SU-DHL-6 (cell line): Measurements from ENCODE around the gene RIN3.

Experiments used
- H2AFZ ChIP-seq: fragments of 200-600 bp; sonication (generic); 2 replicates; pipeline ENCODE4 v1.6.1; 2014; ENCODE audit warnings: low read depth, mild to moderate bottlenecking, moderate library complexity, mixed read lengths, antibody characterized with exemption, low read length; ENCODE audit not compliant: severe bottlenecking
- H3F3A ChIP-seq: fragments of 200-600 bp; shearing (Covaris generic); 2 replicates; pipeline ENCODE4 v1.6.0; 2016; ENCODE audit warnings: antibody characterized with exemption, mild to moderate bottlenecking; ENCODE audit not compliant: insufficient read depth
- H3K27ac ChIP-seq: fragments of 200-600 bp; sonication (generic); 2 replicates; pipeline ENCODE4 v1.5.1; 2016; ENCODE audit warnings: low read depth, mild to moderate bottlenecking, low read length, moderate library complexity, mixed read lengths
- H3K27me3 ChIP-seq: fragments of 200-600 bp; sonication (generic), shearing (Covaris generic); 2 replicates; pipeline ENCODE4 v1.6.0; 2014; ENCODE audit warnings: mild to moderate bottlenecking, low read length
- H3K36me3 ChIP-seq: fragments of 200-600 bp; sonication (generic); 2 replicates; pipeline ENCODE4 v1.6.1; 2014; ENCODE audit warnings: mild to moderate bottlenecking, low read length, mixed read lengths
- H3K4me2 ChIP-seq: fragments of 300-600, 200-600 bp; shearing (Covaris generic), sonication (generic); 2 replicates; pipeline ENCODE4 v1.6.0; 2014; ENCODE audit warnings: low read length, low read depth, mild to moderate bottlenecking; ENCODE audit not compliant: poor library complexity, severe bottlenecking
- H3K4me3 ChIP-seq: fragments of 200-600 bp; sonication (generic); 2 replicates; pipeline ENCODE4 v1.5.1; 2014; ENCODE audit warnings: antibody characterized with exemption, low read length, mild to moderate bottlenecking, mixed read lengths; ENCODE audit not compliant: insufficient read depth, poor library complexity, severe bottlenecking
- H3K79me2 ChIP-seq: fragments of 200-600 bp; sonication (generic); 2 replicates; pipeline ENCODE4 v1.6.1; 2014; ENCODE audit warnings: mild to moderate bottlenecking, low read length, moderate library complexity; ENCODE audit not compliant: insufficient read depth
- H3K9ac ChIP-seq: fragments of 200-600 bp; sonication (generic); 2 replicates; pipeline ENCODE4 v1.7.0; 2014; ENCODE audit warnings: mild to moderate bottlenecking, low read length
- H3K9me2 ChIP-seq: fragments of 200-600 bp; sonication (generic); replicated peaks from 2 replicates; pipeline ENCODE4 v1.6.1; 2014; ENCODE audit warnings: low read length; ENCODE audit not compliant: insufficient read depth
- H3K9me3 ChIP-seq: fragments of 200-600 bp; sonication (generic); 2 replicates; pipeline ENCODE4 v1.6.1; 2014; ENCODE audit warnings: low read length, mixed read lengths; ENCODE audit not compliant: insufficient read depth
- H4K20me1 ChIP-seq: fragments of 200-600 bp; sonication (generic); 2 replicates; pipeline ENCODE4 v1.6.1; 2014; ENCODE audit warnings: low read depth, mild to moderate bottlenecking, antibody characterized with exemption, low read length, moderate library complexity, mixed read lengths
- CTCF ChIP-seq: fragments of 200-600 bp; sonication (generic); IDR thresholded peaks from one replicate; pipeline ENCODE4 v1.5.1; 2017; ENCODE audit warnings: antibody characterized with exemption, mild to moderate bottlenecking, low read length, moderate library complexity; ENCODE audit not compliant: insufficient read depth, poor library complexity, severe bottlenecking
- EZH2phosphoT487 ChIP-seq: fragments of 200-600 bp; sonication (generic), shearing (Covaris generic); conservative IDR thresholded peaks from 2 replicates; pipeline ENCODE4 v1.6.1; 2018; ENCODE audit warnings: mild to moderate bottlenecking, antibody characterized with exemption, low read length, moderate library complexity, mixed read lengths

The RIN3 gene

GRCh38 chr14:92559486-92559885 lies 45.9 kb downstream of the RIN3 start:
- no peaks in the 10 kb centered on the region for H3K36me3 ChIP-seq
- H3K27ac ChIP-seq, result no peak overlapping the region
- no peaks in the 10 kb centered on the region for H4K20me1 ChIP-seq
- no peak overlapping the region for H3K9ac ChIP-seq
- no peak for TF ChIP-seq CTCF
- TF ChIP-seq EZH2phosphoT487, result no peak
- H3K4me3 ChIP-seq, result no peak overlapping the region
- H3K9me2 ChIP-seq, result no peaks in the 10 kb centered on the region
- no peaks in the 10 kb centered on the region for H3K79me2 ChIP-seq
- H3K9me3 ChIP-seq, result no peaks in the 10 kb centered on the region
- no peaks in the 10 kb centered on the region for H3K27me3 ChIP-seq
- H3K4me2 ChIP-seq, result no peak overlapping the region
- no peak overlapping the region for H2AFZ ChIP-seq
- no peaks in the 10 kb centered on the region for H3F3A ChIP-seq

DNA sequence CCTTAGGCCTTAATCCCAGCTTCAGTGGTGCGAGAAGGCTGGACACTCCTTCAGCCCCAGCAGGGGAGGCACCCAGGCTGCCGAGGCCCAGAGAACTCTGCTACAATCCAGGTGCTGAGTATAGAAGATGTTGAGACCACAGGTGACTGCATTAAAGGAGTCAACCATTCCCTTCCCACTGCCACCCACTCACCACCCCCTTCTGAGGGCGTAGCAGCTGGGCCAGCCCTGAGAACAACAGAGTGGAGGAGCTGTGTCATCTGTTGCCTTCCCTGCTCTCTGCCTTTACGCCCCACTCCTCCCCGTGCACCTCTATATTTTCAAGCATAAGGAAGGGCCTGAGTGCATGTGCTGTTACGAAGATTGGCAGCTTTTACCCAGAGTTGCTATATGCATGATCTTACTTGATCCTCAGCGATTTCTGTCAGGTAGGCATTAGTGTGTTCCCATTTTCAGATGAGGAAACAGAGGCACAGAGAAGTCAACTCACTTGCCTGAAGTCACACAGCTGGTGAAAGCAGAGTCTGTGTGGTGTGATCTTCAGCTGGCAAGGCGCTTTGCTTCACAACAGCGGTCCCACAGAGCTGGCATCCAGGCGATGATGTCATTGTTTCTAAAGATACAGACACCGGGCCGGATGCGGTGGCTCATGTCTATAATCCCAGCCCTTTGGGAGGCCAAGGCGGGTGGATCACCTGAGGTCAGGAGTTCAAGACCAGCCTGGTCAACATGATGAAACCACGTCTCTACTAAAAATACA lies 46.7 kb downstream of the RIN3 start:
- H3F3A ChIP-seq, result no peaks in the 10 kb centered on the region
- no peaks in the 10 kb centered on the region for H4K20me1 ChIP-seq
- H3K27me3 ChIP-seq, result no peaks in the 10 kb centered on the region
- TF ChIP-seq EZH2phosphoT487, result no peak
- no peak overlapping the region for H3K27ac ChIP-seq
- no peak overlapping the region for H3K4me3 ChIP-seq
- no peaks in the 10 kb centered on the region for H3K79me2 ChIP-seq
- H2AFZ ChIP-seq, result no peak overlapping the region
- no peak overlapping the region for H3K4me2 ChIP-seq
- H3K36me3 ChIP-seq, result no peaks in the 10 kb centered on the region
- H3K9me3 ChIP-seq, result no peaks in the 10 kb centered on the region
- H3K9ac ChIP-seq, result no peak overlapping the region
- H3K9me2 ChIP-seq, result no peaks in the 10 kb centered on the region

- H3K9ac ChIP-seq, result no peak overlapping the region
- H3K79me2 ChIP-seq, result no peaks in the 10 kb centered on the region
- H3K27me3 ChIP-seq, result no peaks in the 10 kb centered on the region
- no peaks in the 10 kb centered on the region for H4K20me1 ChIP-seq
- no peaks in the 10 kb centered on the region for H3K9me2 ChIP-seq
- TF ChIP-seq EZH2phosphoT487 (no peak), CTCF (no peak)
- no peak overlapping the region for H2AFZ ChIP-seq
- no peak overlapping the region for H3K4me2 ChIP-seq
- H3K36me3 ChIP-seq, result no peaks in the 10 kb centered on the region
- H3K9me3 ChIP-seq, result no peaks in the 10 kb centered on the region
- no peak overlapping the region for H3K4me3 ChIP-seq
- no peak overlapping the region for H3K27ac ChIP-seq
- H3F3A ChIP-seq, result no peaks in the 10 kb centered on the region
Observed at GRCh38 chr14:92561906-92562479, 48.4 kb downstream of the RIN3 start.

GRCh38 chr14:92563359-92563758 lies 49.8 kb downstream of the RIN3 start:
- Histone ChIP-seq H3K27ac (no peak overlapping the region), H3K4me2 (no peak overlapping the region), H3K4me3 (no peak overlapping the region), H3F3A (no peaks in the 10 kb centered on the region), H3K9ac (no peak overlapping the region), H3K79me2 (no peaks in the 10 kb centered on the region), H3K36me3 (no peaks in the 10 kb centered on the region), H3K9me3 (no peaks in the 10 kb centered on the region), H3K9me2 (no peaks in the 10 kb centered on the region), H3K27me3 (no peaks in the 10 kb centered on the region), H4K20me1 (no peaks in the 10 kb centered on the region), H2AFZ (no peak overlapping the region)
- TF ChIP-seq CTCF, result no peak
- no peak for TF ChIP-seq EZH2phosphoT487
